Occipital lobe (tissue), 2 donors: ENCODE results near the gene B4GAT1. TPM values are rescaled to one million over a fixed set of nuclear protein-coding genes. Genes with fewer than 3 reads are reported as not detected.

Source experiments
- DNase-seq: peaks from one replicate; lab custom pipeline; 2025; lab: John Stamatoyannopoulos, UW
- total RNA-seq: library from RNA; depleted of rRNA; stranded (reverse); fragments of >200 nt; gene quantifications from one replicate; pipeline ENCODE4 v1.2.3, GENCODE V29; 2014

Gene B4GAT1
- total RNA-seq, 1 donor from 2014 or later: 63.2 TPM

DNA sequence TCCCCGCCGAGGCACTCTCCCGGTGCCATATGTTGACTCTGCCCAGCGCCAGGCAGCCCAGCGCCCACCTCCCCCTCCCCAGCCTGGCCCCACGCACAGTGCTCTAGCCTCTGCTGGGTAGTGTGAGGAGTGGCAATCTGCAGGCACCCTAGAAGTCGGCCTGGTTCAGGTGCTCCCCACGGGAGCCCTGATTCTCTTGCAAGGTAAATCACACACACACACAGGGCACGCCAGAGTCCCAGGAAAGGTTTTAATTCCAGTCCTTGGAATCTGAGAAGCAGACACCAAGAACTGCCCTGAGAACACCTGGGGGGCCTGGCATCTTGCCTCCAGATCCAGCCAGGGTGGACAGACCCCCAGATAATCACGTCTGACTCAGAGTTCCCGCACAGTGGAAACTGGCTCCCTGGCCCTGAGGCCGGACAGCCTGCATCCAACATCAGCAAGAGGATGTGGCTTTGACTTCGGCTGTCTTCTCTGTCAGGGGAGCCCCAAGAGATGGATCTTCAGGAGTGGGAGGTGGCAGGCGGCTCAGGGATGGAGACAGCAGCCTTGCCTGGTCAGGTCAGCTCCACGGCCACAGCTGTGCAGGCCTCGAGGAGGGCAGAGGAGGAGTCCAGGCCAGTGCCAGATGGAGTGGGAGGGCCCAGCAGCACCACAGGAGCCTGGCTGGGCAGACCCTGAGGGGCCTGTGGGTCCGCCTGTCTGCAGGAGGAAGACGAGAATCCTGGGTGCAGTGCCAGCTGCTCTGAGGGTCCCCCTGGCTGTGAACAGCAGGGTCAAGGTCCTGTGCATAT lies 10.1 kb downstream of the B4GAT1 start:
- no peak for DNase-seq

DNA sequence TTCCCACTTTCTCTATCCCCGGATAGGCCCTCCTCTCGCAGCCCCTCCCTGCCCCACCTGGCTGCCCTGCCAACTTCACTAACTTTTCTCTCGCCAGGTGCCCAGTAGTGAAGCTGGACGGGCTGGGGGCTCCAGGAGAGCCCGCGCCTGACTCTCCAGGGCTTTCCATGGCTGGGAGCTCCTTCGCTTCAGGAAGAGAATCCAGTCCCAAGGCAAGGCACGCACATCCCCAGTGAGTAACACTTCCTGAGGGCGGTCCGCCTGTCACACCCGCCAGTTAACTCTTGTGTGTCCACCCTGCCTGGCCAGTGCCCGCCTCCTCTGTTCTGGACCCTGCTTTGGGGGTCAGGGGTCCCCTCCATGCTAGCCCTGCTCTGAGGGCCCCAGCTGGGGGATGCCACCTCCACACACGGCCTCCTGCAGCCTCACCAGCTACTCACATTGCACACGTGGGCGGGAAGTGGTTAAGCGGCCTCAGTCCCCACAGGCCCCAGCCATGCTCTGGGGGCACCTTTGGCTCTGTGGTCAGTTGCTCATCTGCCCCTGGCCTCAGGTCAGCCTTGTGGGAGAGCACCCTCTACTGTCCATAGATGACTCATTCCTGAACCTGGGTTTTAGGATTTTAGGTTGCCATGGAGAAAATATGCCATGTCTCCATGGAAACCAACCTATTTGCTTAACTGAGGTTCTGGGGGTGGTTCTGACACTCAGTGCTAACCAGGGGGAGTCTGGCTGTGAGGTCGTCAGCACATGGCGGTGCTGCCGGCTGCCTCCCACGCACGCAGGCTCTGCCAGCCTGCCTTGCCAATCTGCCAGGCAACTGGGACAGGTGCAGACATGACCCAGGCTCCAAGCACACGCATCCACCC lies 11.0 kb downstream of the B4GAT1 start, which contains the start of gene RIN1:
TSS of gene RIN1 (minus strand) at position 201 of the 869 bp plus-strand sequence. CDS start at position 169, 32 bp downstream.
- peak; percentile 72 for DNase-seq

DNA sequence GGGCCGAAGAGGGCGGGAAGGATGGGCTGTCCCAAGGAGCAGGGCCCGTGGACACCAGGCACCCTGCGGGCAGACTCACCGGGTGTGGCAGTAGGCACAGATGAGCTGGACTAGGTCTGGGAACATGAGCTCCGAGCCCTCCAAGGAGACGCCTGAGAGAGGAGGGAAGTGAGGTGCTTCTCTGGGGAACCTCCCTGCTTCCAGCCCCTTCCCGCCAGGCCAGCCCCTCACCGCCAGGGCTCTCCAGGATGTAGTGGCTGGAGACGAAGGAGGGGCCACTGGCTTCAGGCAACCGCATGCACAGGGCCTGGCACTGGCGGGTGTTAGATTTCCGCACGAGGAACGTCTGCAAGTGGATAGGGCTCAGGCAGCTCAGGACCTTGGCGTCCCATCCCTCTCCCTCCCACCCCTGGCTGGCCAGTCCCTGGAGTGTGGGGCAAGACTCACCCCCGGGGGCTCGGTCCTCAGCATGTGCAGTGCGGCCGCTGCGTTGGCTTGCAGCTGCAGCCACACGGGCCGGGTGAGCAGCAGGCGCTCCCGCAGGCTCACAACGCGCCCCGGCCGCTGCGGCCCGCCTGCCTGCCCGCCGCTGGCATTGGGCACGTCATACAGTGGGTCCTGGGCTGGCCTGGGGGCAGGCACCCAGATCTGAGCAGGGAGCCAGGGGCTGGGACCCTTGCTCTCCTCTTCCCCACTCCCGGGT lies 11.7 kb downstream of the B4GAT1 start:
- no peak for DNase-seq

DNA sequence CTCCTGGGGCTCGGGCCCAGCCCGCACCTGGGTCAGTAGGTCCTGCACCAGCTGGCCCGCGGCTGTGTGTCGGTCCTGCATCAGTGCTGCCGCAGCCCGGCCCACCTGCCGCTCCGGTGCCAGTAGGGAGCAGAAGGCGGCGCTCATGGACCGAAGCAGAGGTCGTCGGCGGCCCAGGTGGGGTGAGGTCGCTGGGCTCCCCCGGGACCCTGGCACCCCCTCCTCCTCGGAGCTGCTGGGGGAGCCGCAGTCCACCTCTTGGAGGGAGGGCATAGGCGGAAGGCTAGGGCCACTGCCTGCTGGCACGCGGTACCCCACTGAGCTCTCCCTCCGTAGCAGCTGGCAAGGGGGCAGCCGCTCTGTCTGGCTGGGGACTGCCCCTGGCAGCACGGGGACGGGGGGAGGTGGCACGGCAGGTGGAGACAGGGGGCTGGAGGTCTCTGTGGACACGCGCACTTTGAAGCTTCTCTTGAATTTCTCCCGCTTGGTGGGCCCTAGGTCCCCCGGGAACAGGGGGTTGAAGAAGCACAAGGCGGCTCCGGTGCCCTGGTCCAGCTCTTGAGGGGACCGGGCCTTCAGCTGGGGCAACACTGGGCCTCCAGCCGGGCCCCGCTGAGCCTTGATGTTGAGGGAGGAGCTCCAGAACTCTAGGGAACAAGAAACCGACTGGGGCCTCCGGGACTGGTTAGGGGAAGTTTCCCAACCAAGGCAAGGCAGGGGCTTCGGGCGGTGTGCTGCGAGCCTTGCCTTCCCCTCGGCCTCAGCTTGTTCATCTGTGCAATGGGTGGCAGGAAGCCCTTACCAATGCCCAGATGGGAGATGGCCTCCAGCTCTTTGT lies 12.6 kb downstream of the B4GAT1 start:
- DNase-seq: no peak

DNA sequence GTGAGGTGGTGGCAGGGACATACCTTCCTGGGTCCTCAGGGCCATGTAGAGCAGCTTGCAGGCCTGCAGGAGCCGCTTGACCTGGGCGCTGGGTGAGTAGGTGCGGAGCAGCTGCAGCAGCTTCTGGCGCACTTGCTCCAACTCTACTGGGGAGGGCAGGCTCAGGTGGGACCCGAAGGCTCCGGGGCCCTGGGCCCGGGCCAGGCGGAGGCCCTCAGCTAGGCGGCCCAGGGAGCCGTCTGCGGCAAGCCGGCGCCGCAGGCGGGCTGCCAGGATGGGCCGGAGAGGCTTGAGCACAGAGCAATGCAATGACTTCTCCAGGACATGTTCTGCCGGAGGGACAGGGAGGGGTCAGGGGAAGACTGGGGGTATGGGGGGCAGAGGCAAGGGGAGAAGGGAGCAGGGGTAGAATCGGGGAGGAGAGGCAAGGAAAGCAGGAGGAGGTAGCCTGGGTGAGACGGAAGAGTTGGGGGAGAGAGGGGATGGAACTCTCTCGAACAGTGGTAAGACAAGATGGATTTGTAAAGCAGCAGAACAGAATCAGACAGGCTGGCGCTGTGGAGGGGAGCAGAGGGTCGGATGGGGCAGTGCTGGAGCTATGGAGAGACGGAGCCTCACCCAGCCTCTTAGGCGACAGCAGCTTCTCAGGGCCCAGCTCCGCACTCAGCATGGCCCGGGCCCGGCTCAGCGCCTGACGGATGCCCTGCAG lies 13.4 kb downstream of the B4GAT1 start:
- no peak for DNase-seq

DNA sequence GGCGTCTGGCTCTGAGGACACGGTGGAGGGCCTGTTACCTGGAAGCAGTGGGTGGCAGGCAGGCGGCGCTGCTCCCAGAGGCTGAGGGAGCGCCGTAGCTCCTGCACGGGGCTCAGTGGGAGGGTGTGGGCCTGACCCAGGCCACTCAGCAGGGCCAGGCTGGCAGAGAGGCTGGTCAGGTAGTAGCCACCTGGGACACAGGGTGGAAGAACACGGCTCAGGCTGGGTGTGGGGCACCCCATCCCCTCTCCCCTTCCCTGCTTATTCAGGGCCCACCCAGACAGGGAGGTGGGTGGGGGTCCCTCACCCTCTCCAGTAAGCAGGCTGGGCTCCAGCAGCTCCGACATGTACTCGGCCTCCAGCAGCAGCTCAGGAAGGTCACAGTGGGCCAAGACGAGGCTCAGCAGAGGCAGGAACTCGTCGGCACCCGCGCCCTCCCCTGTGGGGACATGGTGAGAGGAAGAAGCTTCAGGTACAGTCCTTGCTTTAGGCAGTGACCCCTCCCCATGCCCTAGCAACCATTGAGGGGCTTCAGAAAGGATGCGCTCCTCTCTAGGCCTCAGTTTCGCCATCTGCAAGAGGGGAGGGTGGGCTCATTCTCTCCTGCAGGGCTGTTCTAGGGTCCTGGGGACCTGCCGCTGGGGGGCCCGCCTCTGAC lies 14.1 kb downstream of the B4GAT1 start:
- no peak for DNase-seq

DNA sequence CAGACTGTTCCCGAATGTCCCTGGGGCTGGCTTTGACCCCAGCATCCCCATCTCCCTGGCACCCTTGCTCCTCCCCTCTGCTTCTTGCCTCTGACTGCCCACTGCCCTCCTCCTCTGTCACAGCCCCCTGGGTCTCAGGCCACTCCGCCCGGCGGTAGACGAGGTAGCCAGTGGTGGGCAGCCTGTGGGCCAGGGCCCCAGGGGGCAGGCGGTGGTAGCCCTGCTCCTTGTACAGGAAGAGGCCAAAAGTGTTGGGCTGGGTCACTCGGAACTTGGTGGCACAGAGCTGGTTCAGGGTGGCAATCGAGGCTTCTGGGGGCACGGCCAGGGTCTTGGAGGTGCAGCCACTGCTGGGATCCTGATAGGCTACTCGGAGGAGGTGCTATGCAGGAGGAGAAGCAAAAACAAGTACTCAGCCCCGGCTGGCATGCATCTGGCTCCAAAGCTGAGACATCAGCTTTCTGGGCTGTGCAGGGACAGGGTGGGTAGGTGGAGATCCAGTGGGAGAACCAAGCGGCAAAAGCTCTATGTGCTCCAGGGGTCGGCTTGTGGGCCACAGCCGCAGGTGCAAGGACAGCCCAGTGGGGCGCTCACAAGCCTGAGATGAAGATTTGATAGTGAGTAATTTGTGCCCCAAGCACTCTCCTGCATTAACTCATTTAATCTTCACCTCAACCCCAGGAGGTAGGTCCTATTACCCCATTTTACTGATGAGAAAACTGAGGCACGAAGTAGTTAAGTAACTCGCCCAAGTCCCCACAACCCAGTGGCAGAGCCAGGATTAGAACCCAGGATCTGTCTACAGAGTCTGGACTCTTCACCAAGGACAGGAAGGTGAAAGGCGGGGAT lies 14.8 kb downstream of the B4GAT1 start:
- DNase-seq: no peak

DNA sequence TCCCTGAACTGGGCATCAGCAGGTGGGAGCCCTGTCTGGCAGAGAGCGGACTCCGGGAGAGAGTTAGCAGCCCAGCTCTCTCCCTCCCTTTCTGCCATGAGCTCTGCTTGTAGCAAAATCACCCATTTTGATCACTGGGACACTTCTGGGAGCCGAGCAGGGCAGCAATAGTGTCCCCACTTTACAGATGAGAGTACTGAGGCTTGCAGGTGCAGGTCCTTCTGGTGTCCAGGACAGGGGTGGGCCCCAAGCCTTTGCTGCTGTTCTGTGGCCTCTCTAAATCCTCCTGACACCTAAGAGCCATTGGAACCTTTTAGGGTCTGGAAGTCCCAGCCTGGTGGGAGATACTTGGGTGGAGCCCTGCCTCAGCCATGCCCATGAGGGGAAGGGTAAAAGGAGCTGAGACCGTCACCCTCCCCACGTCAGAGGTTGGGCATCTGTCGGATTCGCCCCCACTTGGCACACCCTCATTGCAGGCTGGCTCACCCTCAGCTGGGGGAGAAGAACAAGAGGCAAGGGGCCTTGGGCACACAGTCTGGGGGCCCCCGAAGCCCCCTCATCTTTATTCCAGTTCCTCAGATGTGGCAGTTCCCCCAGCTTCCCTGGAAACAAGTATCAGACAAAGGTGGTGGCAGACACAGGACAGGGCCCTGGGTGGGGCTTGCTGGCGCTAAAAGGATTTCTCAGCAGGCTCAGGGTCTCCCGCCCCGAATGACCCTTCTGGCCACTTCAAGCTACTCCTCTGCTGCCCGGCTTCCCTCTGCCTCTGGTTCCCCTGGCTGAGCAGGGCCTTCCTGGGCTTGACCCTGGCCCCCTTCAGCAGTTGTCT lies 15.7 kb downstream of the B4GAT1 start:
- no peak for DNase-seq

DNA sequence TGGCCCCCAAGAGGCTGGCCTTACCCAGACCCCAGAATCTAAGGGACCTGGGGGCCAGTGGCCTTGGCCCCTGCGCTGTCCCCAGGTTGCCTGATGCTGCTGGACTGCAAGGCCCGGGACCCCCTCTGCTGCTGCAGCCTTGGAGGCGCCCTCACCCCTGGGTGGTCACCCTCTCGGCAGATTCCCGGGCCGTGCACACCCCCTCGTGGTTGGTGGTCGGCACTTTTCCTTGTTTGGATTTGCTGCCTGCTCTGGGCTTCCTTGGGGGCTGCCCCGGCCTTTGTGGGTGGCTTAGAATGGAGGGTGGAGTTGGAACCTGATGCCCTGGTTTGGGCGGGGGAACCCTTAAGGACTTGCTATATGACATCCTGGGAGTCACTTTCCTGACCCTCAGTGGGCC lies 16.5 kb downstream of the B4GAT1 start:
- DNase-seq: no peak

DNA sequence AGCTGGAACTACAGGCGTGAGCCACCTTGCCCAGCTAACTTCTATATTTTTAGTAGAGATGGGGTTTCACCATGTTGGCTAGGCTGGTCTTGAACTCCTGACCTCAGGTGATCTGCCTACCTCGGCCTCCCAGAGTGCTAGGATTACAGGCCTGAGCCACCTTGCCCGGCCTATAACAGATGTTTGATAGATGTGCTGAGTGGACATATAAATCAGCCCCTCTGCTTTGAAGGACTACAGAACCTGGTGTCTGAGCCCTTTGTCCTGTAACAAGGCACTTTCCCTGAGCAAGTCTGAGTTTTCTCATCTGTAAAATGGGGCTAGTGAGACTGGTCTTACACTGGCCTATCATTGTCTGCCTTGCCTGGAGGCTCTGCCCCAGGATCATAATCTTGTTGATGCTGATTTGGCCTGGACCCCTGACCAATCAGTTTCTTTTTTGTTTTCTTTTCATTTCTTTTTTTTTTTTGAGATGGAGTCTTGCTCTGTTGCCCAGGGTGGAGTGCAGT lies 18.2 kb downstream of the B4GAT1 start:
- no peak for DNase-seq

DNA sequence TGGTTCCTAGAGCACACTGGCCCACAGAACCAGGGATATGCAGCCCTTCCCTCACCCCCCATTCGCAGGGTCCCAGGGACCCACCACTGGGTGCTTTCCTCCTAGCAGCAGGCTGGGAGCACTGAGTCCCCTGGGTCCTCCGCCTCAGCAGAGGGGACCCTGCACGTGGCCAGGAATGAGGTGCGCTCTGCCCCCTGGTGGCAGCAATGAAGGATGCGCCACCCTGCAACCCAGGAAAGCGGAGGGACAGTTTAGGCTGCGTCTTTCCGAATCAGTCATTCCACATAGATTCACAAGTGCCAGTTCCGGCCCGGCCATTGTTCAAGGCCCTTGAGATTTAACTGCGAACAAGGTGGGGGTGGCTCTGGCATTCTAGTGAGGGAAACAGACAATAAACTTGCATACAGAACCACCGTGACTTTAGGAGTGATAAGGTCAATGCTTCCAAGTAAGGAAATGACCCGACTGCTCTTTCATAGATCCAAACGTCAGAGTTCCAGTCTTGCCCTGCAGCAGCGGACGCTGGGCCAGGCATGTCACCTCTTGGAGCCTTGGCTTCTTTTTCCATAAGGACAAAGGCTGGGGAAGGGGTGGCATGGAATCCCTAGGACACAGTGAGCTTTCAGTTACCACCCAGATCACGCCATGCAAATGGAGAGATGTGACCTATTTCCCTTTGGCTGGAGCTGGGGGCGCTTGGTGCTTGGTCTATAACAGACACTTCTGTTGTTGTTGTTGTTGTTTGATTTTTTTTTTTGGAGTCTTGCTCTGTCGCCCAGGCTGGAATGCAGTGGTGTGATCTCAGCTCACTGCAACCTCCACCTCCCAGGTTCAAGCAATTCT lies 18.9 kb downstream of the B4GAT1 start:
- DNase-seq: peak; percentile 27

DNA sequence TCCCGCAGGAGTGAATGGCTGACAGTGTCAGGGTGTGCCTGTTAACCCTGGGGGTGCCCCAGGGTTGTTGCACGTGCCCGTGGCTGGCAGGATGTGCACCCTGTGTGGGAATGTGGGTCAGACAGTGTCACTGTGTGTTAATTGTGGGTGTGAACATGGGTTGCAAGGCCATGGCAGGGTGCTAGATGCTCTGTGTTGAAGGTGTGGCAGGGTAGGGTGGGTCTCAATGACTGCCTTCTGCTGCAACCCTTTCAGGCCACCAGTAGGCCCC lies 19.5 kb downstream of the B4GAT1 start:
- no peak for DNase-seq

DNA sequence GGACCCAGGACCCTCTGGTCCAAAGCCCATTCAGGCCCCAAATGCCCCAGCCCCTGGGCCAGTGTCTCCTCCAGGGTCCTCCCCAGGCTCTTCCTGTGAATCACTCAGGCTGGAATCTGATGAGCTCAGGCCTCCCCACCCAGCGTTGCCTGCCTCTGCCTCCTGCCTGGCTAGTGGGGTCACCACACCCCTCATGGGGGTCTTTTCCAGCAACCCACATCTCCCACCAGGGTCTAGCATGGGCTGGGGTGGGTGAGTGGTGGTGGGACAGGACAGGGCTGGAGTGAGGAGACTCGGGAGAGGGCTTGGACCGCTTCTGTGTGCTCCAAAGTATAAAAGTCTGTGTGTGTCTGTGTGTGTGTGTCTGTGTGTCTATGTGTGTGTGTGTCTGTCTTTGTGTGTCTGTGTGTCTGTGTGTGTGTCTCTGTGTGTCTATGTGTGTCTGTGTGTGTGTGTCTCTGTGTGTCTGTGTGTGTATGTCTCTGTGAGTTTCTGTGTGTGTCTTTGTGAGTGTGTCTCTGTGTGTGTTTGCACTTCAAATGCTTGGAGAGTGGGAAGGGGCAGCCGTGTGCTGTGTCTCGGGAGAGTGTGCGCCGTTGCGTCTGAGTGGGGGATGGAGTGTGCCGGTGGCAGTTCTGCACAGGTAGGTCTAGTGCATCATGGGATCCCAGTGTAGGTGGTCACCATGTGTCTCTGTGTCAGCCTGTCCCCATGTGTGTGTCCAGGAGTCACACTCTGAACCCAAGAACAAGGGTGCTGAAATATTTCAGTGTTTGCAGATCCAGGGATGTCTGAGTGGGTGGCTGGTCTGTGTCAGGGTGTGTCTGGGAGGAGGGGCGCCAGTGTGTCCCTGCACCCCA lies 20.0 kb downstream of the B4GAT1 start:
- no peak for DNase-seq

DNA sequence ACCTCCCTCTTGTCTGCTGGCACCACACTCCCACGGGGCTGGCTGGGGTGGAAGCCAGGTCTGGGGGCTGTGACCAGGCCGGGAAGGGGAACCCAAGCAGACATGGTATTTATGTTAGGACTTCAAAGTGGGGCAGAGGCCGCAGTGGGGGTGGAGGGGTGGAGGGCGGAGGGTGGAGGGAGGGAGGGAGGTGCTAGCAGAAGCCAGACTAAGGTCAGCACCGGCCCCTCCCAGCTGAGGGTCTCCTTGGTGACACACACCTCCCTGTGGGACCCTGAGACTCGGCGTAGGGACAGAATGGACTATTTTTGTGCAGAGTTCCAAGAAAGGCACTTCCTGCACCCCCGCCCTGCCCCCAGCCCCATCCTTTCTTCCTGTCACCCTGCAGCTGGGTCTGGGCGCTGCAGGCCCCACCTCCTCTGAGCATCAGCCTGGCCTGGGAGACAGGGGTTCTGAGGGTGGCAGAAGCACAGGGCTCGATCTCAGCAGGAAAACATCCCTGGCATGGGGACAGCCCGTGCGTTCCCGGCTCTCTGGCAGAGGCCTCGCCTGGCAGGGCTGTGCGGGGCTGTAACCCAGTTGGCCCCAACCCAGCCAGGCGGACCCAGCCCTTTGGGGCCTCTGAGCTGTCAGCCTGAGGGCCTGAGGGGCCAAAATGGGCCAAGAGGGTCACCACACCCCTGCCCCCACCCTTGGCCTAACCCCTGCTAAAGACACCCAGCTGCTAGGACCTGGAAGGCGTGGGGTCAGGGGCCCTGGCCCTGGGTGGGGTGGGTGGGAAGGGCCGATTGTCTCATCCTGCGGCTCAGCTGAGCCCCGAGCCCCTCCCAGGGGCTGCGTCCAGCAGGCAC lies 20.9 kb downstream of the B4GAT1 start:
- no peak for DNase-seq

DNA sequence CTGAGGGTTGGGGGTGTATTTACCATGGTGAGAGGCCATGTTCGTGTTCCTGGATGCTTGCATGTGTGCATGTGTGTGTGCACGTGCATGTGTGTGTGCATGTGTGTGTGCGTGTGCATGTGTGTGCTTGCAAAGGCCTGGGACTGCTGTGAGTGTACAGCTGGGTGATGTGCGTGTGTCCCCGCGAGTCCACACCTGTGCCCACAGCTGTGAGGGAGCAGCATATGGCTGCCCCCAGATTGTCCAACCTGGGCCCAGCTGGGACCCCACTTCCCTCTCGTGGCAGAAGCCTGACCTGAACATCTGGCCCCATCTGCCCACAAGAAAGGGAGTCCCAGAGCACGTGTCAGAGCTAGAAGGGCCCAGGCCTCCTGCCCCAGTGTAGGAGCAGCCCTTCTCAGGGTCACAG lies 22.2 kb downstream of the B4GAT1 start:
- DNase-seq: no peak
